T-helper 17 cell (primary cell): ENCODE data around the gene SOX8. TPM values are rescaled to one million over a fixed set of nuclear protein-coding genes. Genes with fewer than 3 reads are reported as not detected.

Experiments used
- ATAC-seq: fragments of 150-1000 bp; cut with Tn5 transposase; 2 replicates; pipeline ENCODE4 v1.10.0; 2021; ENCODE audit warnings: mild to moderate bottlenecking, moderate library complexity
- DNase-seq, 3 donors: peaks; one replicate each; pipeline versions ENCODE4 v3.0.0 to v3.0.0-alpha.2; 2020 to 2021
- H3K9me3 ChIP-seq: one replicate; pipeline ENCODE4 v1.7.0; 2013; ENCODE audit warnings: low read length, mild to moderate bottlenecking; ENCODE audit not compliant: control insufficient read depth, poor library complexity, severe bottlenecking
- H3K27ac Mint-ChIP-seq: one replicate; pipeline ENCODE4 v1.8.0; 2022; ENCODE audit warnings: mild to moderate bottlenecking, moderate library complexity, mixed read lengths
- H3K27me3 Mint-ChIP-seq: one replicate; pipeline ENCODE4 v1.8.0; 2022; ENCODE audit warnings: mixed read lengths
- H3K36me3 Mint-ChIP-seq: one replicate; pipeline ENCODE4 v1.8.0; 2022; ENCODE audit warnings: low read depth, mixed read lengths
- H3K4me1 Mint-ChIP-seq: one replicate; pipeline ENCODE4 v1.8.0; 2022; ENCODE audit warnings: mild to moderate bottlenecking, mixed read lengths
- H3K4me3 Mint-ChIP-seq: one replicate; pipeline ENCODE4 v1.8.0; 2022; ENCODE audit warnings: mild to moderate bottlenecking, moderate library complexity, mixed read lengths
- total RNA-seq, 4 donors: library from RNA in 2 of 4; stranded (reverse) in 2 of 4; gene quantifications; one replicate each; pipeline ENCODE4 v1.2.3 and lab custom pipeline; 2022 to 2026

Gene SOX8
- total RNA-seq, 2 donors from 2014 or later, result 1.1 to 3.1 TPM

DNA sequence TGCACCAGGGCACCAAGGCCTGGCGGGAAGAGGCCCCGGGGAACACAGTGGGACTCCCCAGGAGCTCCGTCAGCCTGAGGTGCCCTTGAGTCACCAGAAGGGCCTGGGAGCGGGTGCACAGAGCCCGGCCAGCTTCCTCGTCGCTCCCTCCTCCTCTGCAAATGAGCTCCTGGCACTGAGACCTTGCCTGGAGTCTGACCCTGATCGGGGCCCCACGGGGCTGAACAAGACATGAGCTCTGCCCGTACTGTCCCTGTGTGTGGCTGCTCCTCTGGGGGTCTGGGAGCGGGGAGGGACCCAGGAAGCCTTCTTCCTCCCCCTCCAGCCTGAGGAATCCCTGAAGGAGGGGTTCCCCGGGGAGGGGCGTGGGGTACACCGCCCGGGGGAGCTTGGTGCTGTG, 54.6 kb downstream of the SOX8 start:
- no peak for ATAC-seq
- Mint-ChIP-seq H3K27ac (no peak overlapping the region), H3K36me3 (no peaks in the 10 kb centered on the region), H3K27me3 (no peaks in the 10 kb centered on the region), H3K4me3 (no peak overlapping the region), H3K4me1 (no peaks in the 10 kb centered on the region)
- DNase-seq, result no peak
- H3K9me3 ChIP-seq, result no peaks in the 10 kb centered on the region

Other genes with a start within 250 kb of the SOX8 start
- gene CIAO3, start 240.8 kb upstream of the SOX8 start, total RNA-seq, result 10 to 100 TPM; 33.7 to 33.8 TPM
- gene MSLN, start 221.0 kb upstream of the SOX8 start, total RNA-seq, result not detected
- 10 to 100 TPM; 14.9 to 17.1 TPM for gene RPUSD1, start 193.4 kb upstream of the SOX8 start, total RNA-seq
- gene CHTF18, start 193.2 kb upstream of the SOX8 start, total RNA-seq, result 10 to 100 TPM; 21.1 to 22.4 TPM
- not detected for gene GNG13, start 181.0 kb upstream of the SOX8 start, total RNA-seq
- gene LMF1, start 10.8 kb upstream of the SOX8 start, total RNA-seq, result 10 to 100 TPM; 44.4 to 45.6 TPM
- not detected for gene SSTR5, start 91.0 kb downstream of the SOX8 start, total RNA-seq
- not detected for gene C1QTNF8, start 114.5 kb downstream of the SOX8 start, total RNA-seq
- gene CACNA1H, start 171.3 kb downstream of the SOX8 start, total RNA-seq, result 1 to 10 TPM; 8.6 to 9.5 TPM
- not detected for gene TPSG1, start 243.5 kb downstream of the SOX8 start, total RNA-seq
- gene TPSB2, start 248.4 kb downstream of the SOX8 start, total RNA-seq, result not detected